Right hindlimb (tissue), 1 donor: ENCODE data around the gene EPHA6.
A peak's percentile ranks its signal among the peaks of the same experiment; 100 is the strongest.

ENCODE experiments used
- DNase-seq: peaks from one replicate; pipeline ENCODE4 v3.0.0-alpha.2; 2018

Gene EPHA6

GRCh38 chr3:97662264-97662663 lies 847.9 kb downstream of the EPHA6 start:
- DNase-seq = no peak

DNA sequence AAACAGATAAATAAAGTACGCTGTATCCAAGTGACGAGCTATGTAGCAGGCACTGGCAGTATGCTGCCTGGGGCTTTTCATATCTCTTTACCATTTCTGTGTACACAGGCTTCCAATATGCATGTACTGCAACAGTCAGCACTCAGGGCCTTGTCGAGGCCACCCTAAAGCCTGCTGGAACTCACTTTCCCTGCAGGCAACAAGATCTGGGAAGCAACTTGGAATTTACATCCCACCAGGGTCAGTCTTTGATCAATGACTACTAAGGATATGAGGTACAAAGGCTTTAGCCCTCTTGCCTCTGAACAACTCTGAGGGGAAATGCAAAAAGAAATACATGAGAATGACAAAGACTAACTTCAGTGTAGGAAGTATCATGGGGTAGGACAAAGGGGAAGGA lies 848.4 kb downstream of the EPHA6 start:
- DNase-seq = no peak

DNA sequence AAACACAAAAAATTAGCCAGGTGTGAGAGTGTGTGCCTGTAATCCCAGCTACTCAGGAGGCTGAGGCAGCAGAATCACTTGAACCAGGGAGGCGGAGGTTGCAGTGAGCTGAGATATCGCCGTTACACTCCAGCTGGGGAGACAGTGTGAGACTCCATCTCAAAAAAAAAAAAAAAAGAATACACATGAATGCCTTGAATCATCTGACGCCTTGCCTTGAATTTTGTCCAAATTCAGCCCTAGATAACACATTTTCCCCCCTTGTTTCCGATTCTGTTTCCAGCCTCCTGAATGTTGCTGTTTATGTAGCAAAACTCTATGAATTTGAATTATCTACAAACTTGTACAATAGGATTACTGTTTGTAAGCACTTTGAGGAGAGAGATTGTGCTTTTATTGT lies 851.5 kb downstream of the EPHA6 start:
- DNase-seq = no peak

DNA sequence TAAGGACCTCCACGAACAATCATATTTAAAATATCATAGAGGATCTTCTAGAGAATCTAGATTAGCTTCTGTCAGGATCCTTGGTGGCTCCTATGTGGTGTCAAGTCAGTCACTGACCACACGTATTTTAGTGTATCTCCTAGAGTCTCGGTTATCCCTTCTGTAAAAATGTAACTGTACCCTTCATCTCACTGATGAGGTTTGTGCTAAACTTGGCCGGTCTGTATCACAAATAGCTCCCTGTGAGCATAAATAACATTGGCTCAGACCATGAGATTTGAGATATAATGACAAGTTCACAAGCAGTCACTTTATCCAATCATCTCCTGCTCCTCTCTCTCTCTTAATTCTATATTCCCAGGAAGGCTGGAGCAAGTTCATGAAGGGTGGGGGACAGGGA lies 856.6 kb downstream of the EPHA6 start:
- DNase-seq = no peak

DNA sequence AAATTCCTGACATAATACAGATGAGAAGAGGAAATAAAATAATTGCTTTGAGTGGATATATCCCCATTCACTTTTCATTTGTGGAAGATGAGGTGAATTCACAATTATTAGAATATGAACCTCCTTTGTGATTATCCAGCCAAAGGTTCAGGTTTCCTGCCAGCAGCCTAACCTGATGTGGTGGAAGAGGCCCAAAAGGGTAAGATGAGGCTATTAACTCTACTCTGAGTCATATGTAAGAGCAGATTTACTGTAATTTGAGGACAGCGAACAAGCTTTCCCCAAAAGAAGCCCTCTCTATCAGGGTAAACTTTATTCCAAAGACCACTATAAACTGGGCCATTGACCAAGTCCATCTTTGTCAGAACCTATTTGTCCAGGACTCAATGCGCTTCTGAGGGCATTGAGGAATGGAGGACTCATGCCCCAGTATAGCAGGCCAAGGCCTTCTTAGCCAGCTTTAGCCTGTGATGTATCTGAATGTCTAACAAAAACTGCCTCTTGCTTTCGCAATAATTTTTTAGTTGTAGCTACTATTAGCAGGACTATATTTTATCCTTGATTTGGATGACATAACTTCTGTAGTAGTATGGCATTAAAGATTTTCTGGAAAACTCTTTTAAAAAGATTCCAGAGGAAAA lies 859.1 kb downstream of the EPHA6 start:
- no peak for DNase-seq

- no peak for DNase-seq
These were observed 860.1 kb downstream of the EPHA6 start for GRCh38 chr3:97674461-97674860.

DNA sequence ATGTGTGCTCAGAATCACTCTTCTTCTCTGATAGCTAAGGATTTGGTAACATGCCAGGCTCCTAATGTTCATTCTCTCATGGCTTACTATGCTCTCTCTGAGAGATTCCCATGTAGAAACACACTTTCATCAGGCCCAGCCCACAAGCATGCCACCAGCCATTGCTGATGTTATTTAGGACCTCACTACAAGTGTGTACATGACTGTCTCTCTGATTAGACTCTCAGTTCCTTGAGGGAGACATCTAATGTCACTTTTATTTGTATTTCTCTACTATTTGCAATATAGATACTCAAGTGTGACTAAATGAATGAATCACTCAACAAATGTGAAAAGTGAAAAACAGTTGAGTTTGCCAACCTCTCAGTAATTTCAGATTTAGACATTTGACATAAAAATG lies 865.8 kb downstream of the EPHA6 start:
- no peak for DNase-seq

DNA sequence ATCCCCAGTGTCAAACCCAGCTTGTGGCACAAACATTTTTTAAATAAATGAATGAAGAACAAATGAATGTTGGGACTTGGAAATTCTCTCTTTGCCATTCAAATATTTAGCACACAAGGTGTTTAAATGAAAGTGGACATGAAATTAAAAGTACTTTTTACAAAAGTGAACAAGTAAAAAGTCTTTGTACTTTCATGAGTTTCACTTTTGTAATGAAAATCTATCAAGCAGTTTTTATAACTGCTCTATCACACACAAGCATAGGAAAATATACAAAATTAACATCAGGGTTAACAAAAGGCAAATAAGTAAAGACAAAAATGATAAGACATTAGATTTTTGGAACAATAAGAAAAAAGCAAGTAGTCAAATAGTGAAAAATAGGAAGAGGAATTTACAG lies 866.3 kb downstream of the EPHA6 start:
- no peak for DNase-seq

GRCh38 chr3:97684490-97684889 lies 870.1 kb downstream of the EPHA6 start:
- DNase-seq = no peak

- DNase-seq = no peak
These were observed 871.9 kb downstream of the EPHA6 start for GRCh38 chr3:97686258-97686657.

- no peak for DNase-seq
These were observed 873.3 kb downstream of the EPHA6 start for GRCh38 chr3:97687734-97688133.

DNA sequence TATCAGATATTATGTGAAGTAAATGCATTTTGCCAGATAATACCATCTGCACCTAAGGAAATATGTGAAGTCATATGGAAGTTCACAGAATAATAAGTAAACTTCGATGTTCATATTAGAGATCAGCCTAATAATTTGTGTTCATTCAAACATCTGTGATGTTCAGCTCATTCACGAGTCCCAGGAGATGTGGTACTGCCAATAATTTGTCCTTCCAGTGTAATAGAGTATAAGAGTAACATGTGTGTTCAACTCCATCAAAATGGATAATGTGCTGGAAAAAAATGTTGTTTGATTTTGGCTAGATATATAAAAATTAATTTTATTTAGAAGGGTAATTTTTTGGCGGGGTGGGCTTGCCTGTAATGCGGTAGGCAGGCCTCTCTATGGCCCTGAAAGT lies 874.7 kb downstream of the EPHA6 start:
- no peak for DNase-seq

- no peak for DNase-seq
These were observed 875.6 kb downstream of the EPHA6 start for GRCh38 chr3:97689962-97690361.

DNA sequence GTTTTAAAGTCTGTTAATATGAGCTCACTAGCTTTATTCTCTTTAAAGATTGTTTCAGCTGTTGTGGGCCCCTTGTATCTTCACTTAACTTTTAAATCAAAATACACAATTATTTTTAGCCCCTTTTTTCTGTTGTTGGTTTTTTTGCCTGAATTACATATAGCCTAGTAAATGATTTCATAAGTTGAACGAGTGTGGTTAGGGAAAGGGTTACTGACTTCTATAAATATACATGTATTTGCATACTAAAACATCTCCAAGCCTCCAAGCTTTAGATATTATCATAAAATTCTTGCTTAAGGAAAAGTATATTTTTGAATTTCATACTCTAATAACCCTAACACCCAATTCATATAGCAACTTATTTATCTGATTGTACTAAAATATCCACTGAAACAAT lies 877.0 kb downstream of the EPHA6 start:
- no peak for DNase-seq

DNA sequence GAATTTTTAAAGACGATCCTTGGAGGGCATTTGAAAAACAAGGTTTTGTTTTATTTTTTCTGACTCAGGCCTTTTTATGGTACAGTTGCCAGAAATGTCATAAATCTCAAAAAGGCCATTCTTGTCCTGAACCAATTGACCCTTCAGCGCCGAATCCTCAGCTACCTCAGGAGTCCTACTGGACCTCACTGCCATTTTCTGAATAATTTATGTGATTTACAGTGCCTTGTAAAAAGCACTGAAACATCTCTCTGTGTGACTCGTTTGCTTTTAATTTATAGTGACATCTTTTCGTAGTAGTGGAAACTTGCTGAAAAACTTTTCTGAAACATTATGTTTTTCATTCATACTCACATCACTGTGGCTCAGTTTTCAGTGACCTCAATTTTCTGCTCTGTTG lies 878.0 kb downstream of the EPHA6 start:
- no peak for DNase-seq

- DNase-seq = no peak
These were observed 878.4 kb downstream of the EPHA6 start for GRCh38 chr3:97692831-97693230.

- DNase-seq = no peak
These were observed 880.5 kb downstream of the EPHA6 start for GRCh38 chr3:97694876-97695275.

DNA sequence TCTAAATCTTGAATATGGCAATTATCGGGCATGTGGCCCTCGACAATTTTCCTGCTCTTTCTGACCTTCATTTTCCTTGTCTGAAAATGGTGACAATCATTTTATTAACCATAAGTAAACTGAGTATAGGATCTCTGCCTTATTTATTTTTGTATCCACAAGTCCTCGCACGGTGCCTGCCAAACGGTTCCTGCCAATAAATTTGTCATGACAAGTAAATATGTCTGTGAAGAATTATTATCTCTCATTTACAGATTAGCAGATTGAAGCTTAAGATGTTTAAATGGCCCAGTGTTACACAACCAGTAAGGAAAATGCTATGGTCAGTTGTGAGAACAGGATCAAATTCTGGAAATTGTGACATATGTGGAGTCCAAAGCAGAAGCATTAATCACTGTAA lies 884.3 kb downstream of the EPHA6 start:
- no peak for DNase-seq

GRCh38 chr3:97699889-97700288 lies 885.5 kb downstream of the EPHA6 start:
- DNase-seq = no peak

DNA sequence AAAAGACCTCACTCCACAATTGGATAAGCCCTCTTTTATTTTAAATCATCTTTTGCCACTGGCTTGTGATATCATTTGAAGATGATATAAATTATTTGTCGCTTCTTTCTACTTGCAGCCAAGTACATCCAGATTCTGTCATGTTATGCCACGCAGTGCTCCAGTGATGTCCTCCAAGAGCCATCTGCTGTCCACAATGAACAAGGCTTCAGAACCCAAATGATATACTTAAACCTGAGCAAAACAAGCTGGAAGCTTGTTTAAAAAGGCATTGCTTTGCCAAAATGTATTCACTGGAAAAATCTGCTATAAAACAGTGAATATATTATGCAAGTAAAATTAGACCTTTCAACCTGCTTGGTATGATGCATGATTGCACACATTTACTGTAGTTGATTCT lies 891.4 kb downstream of the EPHA6 start:
- no peak for DNase-seq

DNA sequence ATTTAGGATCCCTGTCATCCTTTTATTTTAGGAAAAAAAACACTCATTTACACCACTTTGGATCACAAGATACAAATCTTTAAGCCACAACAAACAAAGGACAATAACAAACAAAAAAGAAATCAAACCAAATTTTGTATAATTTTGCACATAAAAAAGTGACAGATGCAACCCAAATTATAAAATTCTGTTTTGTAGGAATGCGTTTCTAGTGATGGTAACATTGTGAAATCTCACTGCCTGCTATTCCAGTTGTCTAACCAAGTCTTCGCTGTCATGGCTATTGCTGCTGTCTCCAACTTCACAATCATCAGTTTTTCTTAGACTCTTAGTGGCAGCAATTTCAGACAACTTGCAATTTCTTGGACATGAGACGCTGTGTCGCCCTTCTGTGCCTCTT lies 891.8 kb downstream of the EPHA6 start:
- no peak for DNase-seq

DNA sequence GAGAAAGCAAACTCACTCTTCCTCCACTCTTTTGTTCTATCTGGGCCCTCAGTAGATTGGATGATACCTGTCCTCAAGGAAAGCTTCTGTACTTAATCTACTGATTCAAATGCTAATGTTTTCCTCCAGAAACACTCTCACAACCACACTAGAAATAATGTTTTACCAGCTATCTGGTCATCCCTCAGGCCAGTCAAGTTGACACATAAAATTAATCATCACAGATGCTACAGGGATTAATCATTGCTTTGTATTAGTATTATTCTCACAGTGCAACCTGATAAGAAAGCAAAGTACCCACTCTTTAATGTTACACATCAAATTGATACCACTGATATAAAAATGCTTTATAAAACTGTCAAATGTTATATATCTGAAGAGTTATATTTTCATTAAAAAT lies 897.3 kb downstream of the EPHA6 start:
- no peak for DNase-seq

GRCh38 chr3:97712919-97713318 lies 898.5 kb downstream of the EPHA6 start:
- DNase-seq = no peak

DNA sequence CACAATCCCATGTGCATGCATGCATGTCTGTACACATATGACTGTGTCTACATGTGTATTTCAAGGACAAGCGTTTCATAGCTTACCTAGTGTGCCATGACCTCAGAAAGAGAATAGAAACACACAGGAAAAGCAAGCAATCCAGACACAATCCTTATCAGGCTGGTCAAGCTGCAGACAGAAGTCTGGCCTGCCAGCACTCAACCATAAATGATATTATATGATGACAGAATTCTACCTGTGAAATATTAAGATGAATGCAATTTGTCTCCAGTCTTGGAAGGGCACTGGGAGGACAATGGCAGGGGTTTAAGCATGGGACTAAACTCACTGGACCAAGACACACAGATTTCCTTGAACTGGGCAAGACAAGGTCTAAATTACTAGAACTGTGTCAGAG lies 899.2 kb downstream of the EPHA6 start:
- DNase-seq = no peak

GRCh38 chr3:97719156-97719821 lies 904.9 kb downstream of the EPHA6 start:
- peak; percentile 76 for DNase-seq
